ENCODE results near the gene LAMA2. TPM values are rescaled to one million over a fixed set of nuclear protein-coding genes. Genes with fewer than 3 reads are reported as not detected.

The LAMA2 gene
- total RNA-seq, 1 donor from 2014 or later = 0.47 TPM

DNA sequence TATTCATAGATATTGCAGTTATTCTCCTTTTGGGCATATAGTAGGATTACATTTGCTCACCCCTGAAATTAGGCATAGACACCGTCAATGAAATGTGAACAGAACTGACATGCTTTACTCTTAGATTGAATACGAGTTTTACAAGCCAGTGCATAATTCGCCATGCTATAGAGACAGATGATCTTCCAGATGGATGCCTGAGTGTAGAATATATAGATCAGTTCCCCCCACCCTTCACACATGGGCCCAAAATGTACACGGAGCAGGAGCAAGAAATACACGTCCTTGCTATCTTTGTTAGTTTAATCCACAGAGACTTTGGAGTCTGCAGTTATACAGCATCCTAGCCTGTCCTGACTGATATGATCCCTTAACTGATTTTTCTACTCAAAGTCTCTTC, 47.4 kb downstream of the LAMA2 start:
- DNase-seq (ENCODE audit: low read depth, low spot score) = no peak
- H3K27me3 Mint-ChIP-seq (ENCODE audit: low read depth) = no peaks in the 10 kb centered on the region
- H3K36me3 Mint-ChIP-seq (ENCODE audit: low read depth) = no peaks in the 10 kb centered on the region
- H3K27ac Mint-ChIP-seq (ENCODE audit: unreplicated experiment) = no peak overlapping the region
- no peaks in the 10 kb centered on the region for H3K4me1 Mint-ChIP-seq
- H3K4me3 Mint-ChIP-seq = no peak overlapping the region
- H3K9me3 Mint-ChIP-seq = peaks cover 2% of the 10 kb centered on the region
- TF ChIP-seq, protein P1, sequence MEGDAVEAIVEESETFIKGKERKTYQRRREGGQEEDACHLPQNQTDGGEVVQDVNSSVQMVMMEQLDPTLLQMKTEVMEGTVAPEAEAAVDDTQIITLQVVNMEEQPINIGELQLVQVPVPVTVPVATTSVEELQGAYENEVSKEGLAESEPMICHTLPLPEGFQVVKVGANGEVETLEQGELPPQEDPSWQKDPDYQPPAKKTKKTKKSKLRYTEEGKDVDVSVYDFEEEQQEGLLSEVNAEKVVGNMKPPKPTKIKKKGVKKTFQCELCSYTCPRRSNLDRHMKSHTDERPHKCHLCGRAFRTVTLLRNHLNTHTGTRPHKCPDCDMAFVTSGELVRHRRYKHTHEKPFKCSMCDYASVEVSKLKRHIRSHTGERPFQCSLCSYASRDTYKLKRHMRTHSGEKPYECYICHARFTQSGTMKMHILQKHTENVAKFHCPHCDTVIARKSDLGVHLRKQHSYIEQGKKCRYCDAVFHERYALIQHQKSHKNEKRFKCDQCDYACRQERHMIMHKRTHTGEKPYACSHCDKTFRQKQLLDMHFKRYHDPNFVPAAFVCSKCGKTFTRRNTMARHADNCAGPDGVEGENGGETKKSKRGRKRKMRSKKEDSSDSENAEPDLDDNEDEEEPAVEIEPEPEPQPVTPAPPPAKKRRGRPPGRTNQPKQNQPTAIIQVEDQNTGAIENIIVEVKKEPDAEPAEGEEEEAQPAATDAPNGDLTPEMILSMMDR (conservative IDR thresholded peaks at IDR 0.05) = no peak

DNA sequence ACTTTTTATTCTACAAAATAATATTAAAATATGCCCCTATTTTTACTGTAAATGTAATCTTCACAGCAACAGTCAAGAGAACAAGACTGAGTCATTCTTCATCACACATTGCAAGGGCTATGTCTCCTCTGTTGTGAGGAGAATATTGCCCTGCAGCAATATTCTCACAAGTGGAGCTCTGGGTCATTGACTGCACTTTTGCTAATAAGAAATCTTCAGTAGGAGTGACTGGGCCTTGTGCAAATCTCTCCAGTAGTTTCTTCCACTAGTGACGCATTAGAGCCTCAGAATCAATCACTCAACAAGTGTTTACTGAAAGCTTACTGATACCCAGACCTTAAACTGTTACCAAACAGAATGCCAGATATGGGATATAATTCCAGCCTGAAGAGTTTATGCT, 49.1 kb downstream of the LAMA2 start:
- H3K9me3 Mint-ChIP-seq = peaks cover 5% of the 10 kb centered on the region
- no peaks in the 10 kb centered on the region for H3K27me3 Mint-ChIP-seq (ENCODE audit: low read depth)
- H3K27ac Mint-ChIP-seq (ENCODE audit: unreplicated experiment) = no peak overlapping the region
- H3K4me3 Mint-ChIP-seq = no peak overlapping the region
- TF ChIP-seq, protein P1 (conservative IDR thresholded peaks at IDR 0.05) = no peak
- H3K4me1 Mint-ChIP-seq = no peaks in the 10 kb centered on the region
- no peak for DNase-seq (ENCODE audit: low read depth, low spot score)
- H3K36me3 Mint-ChIP-seq (ENCODE audit: low read depth) = no peaks in the 10 kb centered on the region

DNA sequence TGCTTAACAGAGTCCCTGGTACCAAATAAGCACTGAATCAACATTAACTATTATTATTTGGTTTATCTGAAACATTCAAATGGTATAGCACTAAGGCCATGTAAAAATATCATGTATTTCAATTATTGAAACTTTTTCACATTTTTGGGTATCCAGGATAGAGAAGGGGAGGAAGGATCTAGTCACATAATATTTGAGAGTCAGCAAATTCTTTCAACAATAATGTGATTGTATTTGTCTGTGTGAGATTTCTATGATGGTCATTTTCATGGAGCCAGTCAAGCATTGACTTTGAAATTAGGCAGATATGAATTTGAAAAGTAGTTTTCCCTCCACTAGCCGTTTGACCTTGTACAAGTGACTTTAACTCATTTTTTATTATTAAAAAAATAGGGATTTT, 67.9 kb downstream of the LAMA2 start:
- H3K4me3 Mint-ChIP-seq = no peak overlapping the region
- TF ChIP-seq, protein P1 (conservative IDR thresholded peaks at IDR 0.05) = no peak
- no peaks in the 10 kb centered on the region for H3K4me1 Mint-ChIP-seq
- H3K9me3 Mint-ChIP-seq = no peaks in the 10 kb centered on the region
- H3K27me3 Mint-ChIP-seq (ENCODE audit: low read depth) = no peaks in the 10 kb centered on the region
- no peaks in the 10 kb centered on the region for H3K36me3 Mint-ChIP-seq (ENCODE audit: low read depth)
- DNase-seq (ENCODE audit: low read depth, low spot score) = no peak
- H3K27ac Mint-ChIP-seq (ENCODE audit: unreplicated experiment) = no peak overlapping the region

DNA sequence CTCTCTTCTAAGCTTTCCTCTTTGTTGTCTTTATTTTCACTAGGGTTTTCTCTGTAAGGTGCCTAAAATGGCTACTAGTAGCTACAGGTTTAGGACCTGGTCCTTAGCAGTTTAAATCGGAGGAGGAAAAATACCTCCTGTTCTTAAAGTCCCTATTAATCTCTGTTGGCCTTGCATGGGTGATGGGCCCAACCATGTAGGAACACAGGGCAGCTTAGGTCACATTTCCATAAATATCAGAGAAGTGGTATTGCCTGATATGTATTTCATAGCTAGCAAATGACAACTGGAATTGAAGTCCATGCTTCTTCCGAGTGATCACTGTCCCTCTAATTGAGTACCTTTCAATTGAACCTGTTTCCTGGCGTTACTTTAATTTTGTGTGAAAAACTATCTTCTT, 70.0 kb downstream of the LAMA2 start:
- H3K36me3 Mint-ChIP-seq (ENCODE audit: low read depth) = no peaks in the 10 kb centered on the region
- H3K27ac Mint-ChIP-seq (ENCODE audit: unreplicated experiment) = no peak overlapping the region
- TF ChIP-seq, protein P1 (conservative IDR thresholded peaks at IDR 0.05) = no peak
- no peaks in the 10 kb centered on the region for H3K27me3 Mint-ChIP-seq (ENCODE audit: low read depth)
- H3K4me3 Mint-ChIP-seq = no peak overlapping the region
- H3K4me1 Mint-ChIP-seq = no peaks in the 10 kb centered on the region
- H3K9me3 Mint-ChIP-seq = no peaks in the 10 kb centered on the region
- DNase-seq (ENCODE audit: low read depth, low spot score) = no peak

DNA sequence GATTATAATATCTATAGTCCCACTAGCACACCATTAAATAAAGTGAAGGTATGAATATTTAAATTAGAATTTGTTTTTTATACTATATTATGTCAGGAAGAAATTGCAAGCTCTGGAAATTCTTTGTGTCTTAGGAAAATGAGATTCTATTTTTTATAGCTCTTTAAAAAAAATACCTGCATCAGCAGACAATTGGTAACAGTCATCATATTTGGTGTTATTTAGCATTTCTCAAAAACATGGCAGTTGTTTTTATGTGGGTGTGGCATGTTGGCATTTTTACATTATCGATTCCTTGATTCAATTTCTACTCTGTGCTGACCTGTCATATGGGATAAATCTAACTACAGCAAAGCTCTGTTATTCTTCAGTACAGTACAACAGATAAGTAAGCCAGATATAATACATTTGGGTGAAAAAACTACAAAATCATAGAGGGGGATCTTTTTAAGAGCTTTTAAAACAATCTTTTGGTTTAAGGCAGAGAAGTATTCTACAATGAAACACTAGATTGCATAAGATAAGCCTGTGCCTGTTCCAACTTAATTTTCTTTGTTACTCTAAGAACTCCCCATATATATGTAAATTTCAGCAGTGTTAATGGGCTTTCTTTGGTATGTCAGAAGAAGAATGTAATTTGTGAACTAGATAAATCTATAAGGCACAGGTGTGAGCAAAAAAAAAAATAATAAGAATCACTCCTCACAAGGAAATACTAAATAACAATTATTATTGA, 71.5 kb downstream of the LAMA2 start:
- TF ChIP-seq, protein P1 (conservative IDR thresholded peaks at IDR 0.05) = no peak
- Mint-ChIP-seq H3K27me3 (ENCODE audit: low read depth) (no peaks in the 10 kb centered on the region), H3K9me3 (no peaks in the 10 kb centered on the region), H3K36me3 (ENCODE audit: low read depth) (no peaks in the 10 kb centered on the region), H3K4me1 (no peaks in the 10 kb centered on the region), H3K27ac (ENCODE audit: unreplicated experiment) (no peak overlapping the region), H3K4me3 (no peak overlapping the region)
- DNase-seq (ENCODE audit: low read depth, low spot score) = no peak
